ENCODE measurements around the gene RNASE13.

DNA sequence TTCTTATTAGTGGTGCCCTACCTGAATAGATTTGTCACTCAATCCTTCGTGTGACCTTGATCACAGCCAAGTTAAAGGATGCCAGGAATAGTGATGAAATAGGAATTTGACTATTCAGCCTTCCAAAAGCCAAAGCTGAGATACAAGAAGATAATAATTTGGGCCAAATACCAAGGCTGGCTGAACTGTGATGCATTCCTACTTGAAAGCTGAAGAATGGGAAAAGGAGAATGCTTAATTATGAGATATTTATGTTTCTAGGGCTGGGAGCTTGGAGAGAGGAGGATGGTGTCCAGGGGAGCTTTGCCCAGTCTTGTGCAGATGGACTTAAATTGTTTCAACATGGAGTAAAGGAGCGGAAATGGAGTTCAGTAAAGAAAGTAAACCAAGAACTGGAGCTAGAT, 12.8 kb upstream of the RNASE13 start:
- TF ChIP-seq, protein P1, sequence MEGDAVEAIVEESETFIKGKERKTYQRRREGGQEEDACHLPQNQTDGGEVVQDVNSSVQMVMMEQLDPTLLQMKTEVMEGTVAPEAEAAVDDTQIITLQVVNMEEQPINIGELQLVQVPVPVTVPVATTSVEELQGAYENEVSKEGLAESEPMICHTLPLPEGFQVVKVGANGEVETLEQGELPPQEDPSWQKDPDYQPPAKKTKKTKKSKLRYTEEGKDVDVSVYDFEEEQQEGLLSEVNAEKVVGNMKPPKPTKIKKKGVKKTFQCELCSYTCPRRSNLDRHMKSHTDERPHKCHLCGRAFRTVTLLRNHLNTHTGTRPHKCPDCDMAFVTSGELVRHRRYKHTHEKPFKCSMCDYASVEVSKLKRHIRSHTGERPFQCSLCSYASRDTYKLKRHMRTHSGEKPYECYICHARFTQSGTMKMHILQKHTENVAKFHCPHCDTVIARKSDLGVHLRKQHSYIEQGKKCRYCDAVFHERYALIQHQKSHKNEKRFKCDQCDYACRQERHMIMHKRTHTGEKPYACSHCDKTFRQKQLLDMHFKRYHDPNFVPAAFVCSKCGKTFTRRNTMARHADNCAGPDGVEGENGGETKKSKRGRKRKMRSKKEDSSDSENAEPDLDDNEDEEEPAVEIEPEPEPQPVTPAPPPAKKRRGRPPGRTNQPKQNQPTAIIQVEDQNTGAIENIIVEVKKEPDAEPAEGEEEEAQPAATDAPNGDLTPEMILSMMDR (conservative IDR thresholded peaks at IDR 0.05; ENCODE audit: low read depth, low read length), result no peak
- TF ChIP-seq EZH2 (IDR thresholded peaks at IDR 0.05; ENCODE audit: borderline replicate concordance, low read depth, low read length, poor library complexity, severe bottlenecking), result no peak
